AG09309 (cell line): ENCODE measurements around the gene MFSD6.
"Not testable (repeated sequence)": the region's sequence is repeated elsewhere in the genome, so short reads cannot be mapped to it uniquely, and the experiment has no call there.

ENCODE experiments used
- DNase-seq: peaks from one replicate; pipeline ENCODE4 v3.0.0-alpha.2; 2010; ENCODE audit warnings: low read depth
- H3K4me3 ChIP-seq: 2 replicates; pipeline ENCODE4 v1.5.1; 2011; ENCODE audit warnings: mild to moderate bottlenecking, low read depth, low read length, moderate library complexity; ENCODE audit not compliant: control insufficient read depth
- TF ChIP-seq, protein P1 (sequence below): IDR thresholded peaks from 2 replicates; pipeline ENCODE4 v1.5.1; 2011; ENCODE audit warnings: mild to moderate bottlenecking, low read depth, low read length, inconsistent platforms; ENCODE audit not compliant: insufficient read depth, control insufficient read depth; ENCODE audit errors: missing control alignments

The MFSD6 gene

DNA sequence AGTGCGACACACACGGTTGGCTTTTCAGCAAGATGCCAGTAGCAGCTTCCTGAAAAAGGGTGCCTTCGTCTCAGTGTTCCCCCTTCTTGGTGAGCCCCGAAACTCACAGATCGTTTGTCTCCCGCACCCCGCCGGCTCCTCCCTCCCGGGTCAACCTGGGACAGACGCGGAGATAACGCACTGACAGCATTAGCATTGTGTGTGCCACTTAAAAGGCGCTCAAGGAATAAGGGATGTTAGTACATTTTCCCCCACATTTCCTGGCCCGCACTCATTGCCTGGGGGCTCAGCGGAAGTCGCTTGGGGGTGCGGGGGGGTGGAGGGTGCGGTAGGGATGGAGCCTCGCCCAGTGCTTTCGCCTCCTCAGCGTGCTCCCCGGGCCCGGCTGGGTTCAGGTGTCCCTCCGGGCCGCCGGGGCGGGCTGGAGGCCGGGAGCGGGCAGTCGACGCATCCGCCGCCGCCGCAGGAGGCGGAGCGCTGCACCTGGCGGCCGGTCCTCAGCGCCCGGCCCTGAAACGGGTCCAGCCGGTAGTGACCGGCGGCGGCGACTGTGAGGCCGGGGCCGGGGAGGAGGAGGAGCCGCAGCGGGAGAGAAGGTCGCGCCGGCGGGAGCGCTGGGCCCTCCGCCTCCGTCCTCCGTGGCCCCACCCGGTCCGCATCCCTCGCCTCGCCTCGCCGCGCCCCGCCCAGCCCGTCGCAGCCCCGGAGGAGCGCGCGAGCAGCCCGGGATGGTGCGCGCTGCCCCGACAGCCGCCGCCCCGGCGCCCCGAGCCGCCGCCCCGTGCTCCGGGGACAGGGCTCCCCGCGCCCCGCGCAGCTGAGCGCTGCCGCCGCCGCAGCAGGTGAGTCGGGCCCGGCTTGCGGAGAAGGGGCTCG, at the start of gene MFSD6:
Gene MFSD6, plus strand, starts transcription at position 694 of the 876 bp plus-strand sequence. CDS start 27,675 bp downstream, outside the sequence.
- H3K4me3 ChIP-seq: peak within 1 kb of the TSS; percentile 64
- TF ChIP-seq, protein P1, sequence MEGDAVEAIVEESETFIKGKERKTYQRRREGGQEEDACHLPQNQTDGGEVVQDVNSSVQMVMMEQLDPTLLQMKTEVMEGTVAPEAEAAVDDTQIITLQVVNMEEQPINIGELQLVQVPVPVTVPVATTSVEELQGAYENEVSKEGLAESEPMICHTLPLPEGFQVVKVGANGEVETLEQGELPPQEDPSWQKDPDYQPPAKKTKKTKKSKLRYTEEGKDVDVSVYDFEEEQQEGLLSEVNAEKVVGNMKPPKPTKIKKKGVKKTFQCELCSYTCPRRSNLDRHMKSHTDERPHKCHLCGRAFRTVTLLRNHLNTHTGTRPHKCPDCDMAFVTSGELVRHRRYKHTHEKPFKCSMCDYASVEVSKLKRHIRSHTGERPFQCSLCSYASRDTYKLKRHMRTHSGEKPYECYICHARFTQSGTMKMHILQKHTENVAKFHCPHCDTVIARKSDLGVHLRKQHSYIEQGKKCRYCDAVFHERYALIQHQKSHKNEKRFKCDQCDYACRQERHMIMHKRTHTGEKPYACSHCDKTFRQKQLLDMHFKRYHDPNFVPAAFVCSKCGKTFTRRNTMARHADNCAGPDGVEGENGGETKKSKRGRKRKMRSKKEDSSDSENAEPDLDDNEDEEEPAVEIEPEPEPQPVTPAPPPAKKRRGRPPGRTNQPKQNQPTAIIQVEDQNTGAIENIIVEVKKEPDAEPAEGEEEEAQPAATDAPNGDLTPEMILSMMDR: no peak
- DNase-seq: no peak

DNA sequence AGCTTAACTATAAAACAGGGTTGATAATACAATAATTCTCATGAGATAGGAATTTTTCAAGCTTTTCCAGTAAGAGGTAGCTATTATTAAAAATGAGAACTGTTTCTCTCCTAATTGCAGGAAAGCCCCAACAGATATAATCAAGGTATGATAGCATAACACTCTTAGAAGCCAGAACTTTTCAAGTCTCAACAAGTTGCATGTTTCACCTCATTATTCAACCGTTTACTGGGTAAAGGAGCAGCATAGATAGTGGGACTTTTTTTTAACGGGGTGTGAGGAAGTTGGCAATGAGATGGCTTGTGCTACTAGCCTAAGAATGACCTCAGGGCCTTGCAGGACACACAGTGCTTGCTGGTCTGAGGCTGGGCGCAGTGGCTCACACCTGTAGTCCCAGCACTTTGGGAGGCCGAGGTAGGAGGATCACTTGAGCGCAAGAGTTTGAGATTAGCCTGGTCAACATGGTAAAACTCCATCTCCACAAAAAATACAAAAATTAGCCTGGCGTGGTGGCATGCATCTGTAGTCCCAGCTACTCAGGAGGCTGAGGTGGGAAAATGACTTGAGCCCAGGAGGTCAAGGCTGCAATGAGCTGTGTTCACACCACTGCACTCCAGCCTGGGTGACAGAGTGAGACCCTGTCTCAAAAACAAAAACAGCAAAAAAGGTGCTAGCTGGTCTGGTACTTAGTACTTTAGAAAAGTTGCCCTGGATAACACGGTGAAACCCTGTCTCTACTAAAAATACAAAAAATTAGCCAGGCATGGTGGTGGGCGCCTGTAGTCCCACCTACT, 49.3 kb upstream of the MFSD6 start:
- H3K4me3 ChIP-seq, DNase-seq: not testable (repeated sequence)

DNA sequence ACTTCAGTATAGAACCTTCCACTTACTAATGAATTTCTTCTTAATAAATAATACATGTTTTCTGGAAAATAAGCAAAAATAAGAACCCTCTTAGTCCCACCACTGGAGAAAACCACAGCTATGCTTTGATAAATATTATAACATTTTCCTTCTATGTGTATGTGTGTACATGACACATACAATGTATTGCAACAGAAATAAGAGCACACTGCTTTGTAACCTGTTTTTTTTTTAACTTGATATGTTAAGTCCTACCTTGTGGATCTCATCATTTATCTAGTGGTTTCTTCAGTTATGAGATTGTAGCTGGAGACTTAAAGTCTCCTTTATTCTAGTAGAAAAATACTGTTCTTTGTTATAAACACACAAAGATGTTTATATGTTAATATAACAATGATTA, 47.6 kb upstream of the MFSD6 start:
- H3K4me3 ChIP-seq: no peak overlapping the region
- TF ChIP-seq, protein P1: no peak
- no peak for DNase-seq

DNA sequence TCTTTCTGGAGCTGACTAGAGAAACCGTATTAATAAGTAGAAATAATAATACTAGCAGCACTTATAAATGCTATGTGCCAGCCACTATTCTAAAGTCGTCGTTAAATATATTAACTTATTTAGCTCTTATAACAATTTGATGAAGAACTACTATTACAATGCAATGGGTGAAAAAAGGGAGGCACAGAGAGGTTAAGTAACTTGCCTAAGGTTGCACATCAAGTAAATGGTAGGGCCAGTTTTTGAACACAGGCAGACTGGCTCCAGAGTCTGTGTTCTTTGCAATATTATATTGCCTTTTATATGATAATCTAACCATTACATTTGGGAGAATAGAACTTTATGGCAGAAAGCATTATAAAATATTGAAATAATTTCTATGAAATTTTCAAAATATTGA, 47.2 kb upstream of the MFSD6 start:
- no peak for DNase-seq
- no peak overlapping the region for H3K4me3 ChIP-seq
- TF ChIP-seq, protein P1: no peak

DNA sequence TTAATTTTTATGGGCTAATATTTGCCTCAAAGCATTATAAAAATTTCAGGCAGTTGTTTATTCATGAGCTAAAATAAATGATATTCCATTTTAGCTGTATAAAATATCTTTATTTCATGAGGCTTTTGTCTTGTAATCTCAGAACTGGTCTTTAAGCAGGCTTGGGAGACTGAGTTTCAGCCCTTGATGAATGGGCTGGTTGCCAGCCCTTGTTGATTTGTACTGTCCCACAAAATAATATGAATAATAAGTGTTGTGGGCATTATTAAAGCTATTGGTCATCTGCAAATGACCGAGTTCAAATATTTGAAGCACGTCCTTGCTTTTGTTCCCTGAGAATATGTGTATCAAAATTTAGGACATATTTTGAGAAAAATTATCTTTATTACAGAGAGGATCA, 46.6 kb upstream of the MFSD6 start:
- H3K4me3 ChIP-seq: no peak overlapping the region
- TF ChIP-seq, protein P1: no peak
- DNase-seq: no peak

DNA sequence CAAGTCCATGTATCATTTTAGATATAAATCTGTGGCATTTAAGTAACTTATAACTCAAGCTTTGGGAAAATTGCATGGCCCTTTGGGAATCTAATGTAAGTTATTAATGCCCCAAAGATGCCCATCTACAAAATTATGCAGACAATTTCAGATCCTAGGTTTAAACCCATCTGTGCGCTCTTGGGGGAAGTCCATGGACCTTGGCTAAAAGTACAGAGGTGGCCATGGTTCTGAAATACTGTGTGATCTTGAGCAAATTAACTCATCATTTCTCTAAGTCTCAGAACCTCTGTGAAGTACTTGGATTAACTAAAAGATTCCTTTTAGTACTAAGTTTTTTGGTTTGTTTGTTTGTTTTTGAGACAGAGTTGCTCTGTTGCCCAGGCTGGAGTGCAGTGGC, 45.3 kb upstream of the MFSD6 start:
- no peak overlapping the region for H3K4me3 ChIP-seq
- no peak for DNase-seq
- TF ChIP-seq, protein P1: no peak
